ENCODE results near the gene QTRT2. TPM values are rescaled to one million over a fixed set of nuclear protein-coding genes. Genes with fewer than 3 reads are reported as not detected.

The QTRT2 gene
- total RNA-seq, 1 experiment from 2014 or later = 32.1 TPM

GRCh38 chr3:114120211-114120610, 63.7 kb downstream of the QTRT2 start:
- no peak for DNase-seq (ENCODE audit: low read depth)

GRCh38 chr3:114122027-114122709, 65.6 kb downstream of the QTRT2 start:
- DNase-seq (ENCODE audit: low read depth) = peak; percentile 78

GRCh38 chr3:114126461-114126860, 69.9 kb downstream of the QTRT2 start:
- DNase-seq (ENCODE audit: low read depth) = peak; percentile 36

- no peak for DNase-seq (ENCODE audit: low read depth)
These were observed 71.0 kb downstream of the QTRT2 start for GRCh38 chr3:114127517-114127916.

GRCh38 chr3:114128231-114128630, 71.7 kb downstream of the QTRT2 start:
- peak; percentile 49 for DNase-seq (ENCODE audit: low read depth)

GRCh38 chr3:114128826-114129225, 72.3 kb downstream of the QTRT2 start:
- peak; percentile 23 for DNase-seq (ENCODE audit: low read depth)

- no peak for DNase-seq (ENCODE audit: low read depth)
These were observed 76.0 kb downstream of the QTRT2 start for GRCh38 chr3:114132500-114132899.

- DNase-seq (ENCODE audit: low read depth) = no peak
These were observed 77.4 kb downstream of the QTRT2 start for GRCh38 chr3:114133947-114134346.

Other genes starting within 250 kb of the QTRT2 start
- 2.4 TPM in 2 replicates for gene GRAMD1C, start 217.9 kb upstream of the QTRT2 start, total RNA-seq (2014; rRNA removed; shearing (Covaris generic))
- 3.0 and 3.9 TPM in 2 replicates for gene ZDHHC23, start 108.7 kb upstream of the QTRT2 start, total RNA-seq (2014; rRNA removed; shearing (Covaris generic))
- gene CCDC191, start 211 bp upstream of the QTRT2 start, total RNA-seq (2014; rRNA removed; shearing (Covaris generic)) = 0.11 and 0.47 TPM in 2 replicates
- not detected in 2 replicates for gene DRD3, start 122.3 kb downstream of the QTRT2 start, total RNA-seq (2014; rRNA removed; shearing (Covaris generic))
- not detected in 2 replicates for gene ZNF80, start 180.8 kb downstream of the QTRT2 start, total RNA-seq (2014; rRNA removed; shearing (Covaris generic))
- 0.20 TPM in 1 of 2 replicates, not detected in the other for gene TIGIT, start 237.3 kb downstream of the QTRT2 start, total RNA-seq (2014; rRNA removed; shearing (Covaris generic))